Loucy (cell line): Measurements from ENCODE around the gene BICD2.

ENCODE experiments used
- CTCF ChIP-seq: fragments of 200-600 bp; sonication (generic); conservative IDR thresholded peaks from 2 replicates; pipeline ENCODE4 v1.5.1; 2014; ENCODE audit warnings: mild to moderate bottlenecking, antibody characterized with exemption, low read length
- EZH2phosphoT487 ChIP-seq: fragments of 200-600 bp; IDR thresholded peaks from 2 replicates; pipeline ENCODE4 v1.6.1; 2018; ENCODE audit warnings: antibody characterized with exemption, mild to moderate bottlenecking, moderate library complexity, borderline replicate concordance

GRCh38 chr9:92764381-92764987 is at the start of gene BICD2:
- TF ChIP-seq EZH2phosphoT487 = no peak
- no peak for TF ChIP-seq CTCF
